GM23338 (cell line): ENCODE data around the gene MRPS15.

Experiments used
- EZH2 ChIP-seq: fragments of 200-600 bp; sonication (generic); IDR thresholded peaks from one replicate; pipeline ENCODE4 v1.8.0; 2017; ENCODE audit warnings: antibody characterized with exemption, mild to moderate bottlenecking, low read depth; ENCODE audit not compliant: unreplicated experiment
- POLR2AphosphoS5 ChIP-seq: IDR thresholded peaks from 2 replicates; pipeline ENCODE4 v1.6.1; 2016; ENCODE audit warnings: antibody characterized with exemption, low read depth

DNA sequence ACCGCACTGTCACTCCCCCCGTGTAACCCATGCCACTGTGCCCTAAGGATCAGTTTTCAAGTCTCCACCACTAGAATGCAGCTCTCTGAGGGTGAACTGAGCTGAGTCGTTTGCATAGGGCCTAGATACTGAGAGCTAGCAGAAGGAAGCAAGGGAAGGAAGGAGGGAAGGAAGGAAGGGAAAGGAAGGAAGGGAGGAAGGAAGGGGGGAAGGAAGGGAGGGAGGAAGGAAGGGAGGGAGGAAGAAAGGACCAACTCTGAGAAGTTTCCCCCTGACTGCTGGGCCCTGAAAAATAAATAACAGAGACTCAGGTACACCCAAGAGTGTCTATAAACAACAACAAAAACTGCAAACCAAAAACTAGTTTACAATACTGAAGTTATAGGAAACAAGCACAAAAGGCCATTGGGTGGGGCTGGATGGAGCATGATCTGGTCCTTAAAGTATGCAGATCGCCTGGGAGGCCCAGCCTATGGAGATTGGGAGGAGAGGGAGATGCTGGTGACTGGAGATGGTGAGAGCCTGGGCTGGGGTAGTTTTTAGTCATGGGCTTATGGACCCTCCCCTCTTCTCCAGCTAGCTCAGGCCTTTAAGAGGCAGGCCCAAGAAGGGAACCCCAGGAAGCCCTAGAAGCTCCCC, 1.7 kb upstream of the MRPS15 start:
- TF ChIP-seq POLR2AphosphoS5 (no peak), EZH2 (no peak)
